Measurements from ENCODE around the gene RPTOR.

RPTOR gene

GRCh38 chr17:80904036-80904753, 359.6 kb downstream of the RPTOR start:
- DNase-seq, result no peak

DNA sequence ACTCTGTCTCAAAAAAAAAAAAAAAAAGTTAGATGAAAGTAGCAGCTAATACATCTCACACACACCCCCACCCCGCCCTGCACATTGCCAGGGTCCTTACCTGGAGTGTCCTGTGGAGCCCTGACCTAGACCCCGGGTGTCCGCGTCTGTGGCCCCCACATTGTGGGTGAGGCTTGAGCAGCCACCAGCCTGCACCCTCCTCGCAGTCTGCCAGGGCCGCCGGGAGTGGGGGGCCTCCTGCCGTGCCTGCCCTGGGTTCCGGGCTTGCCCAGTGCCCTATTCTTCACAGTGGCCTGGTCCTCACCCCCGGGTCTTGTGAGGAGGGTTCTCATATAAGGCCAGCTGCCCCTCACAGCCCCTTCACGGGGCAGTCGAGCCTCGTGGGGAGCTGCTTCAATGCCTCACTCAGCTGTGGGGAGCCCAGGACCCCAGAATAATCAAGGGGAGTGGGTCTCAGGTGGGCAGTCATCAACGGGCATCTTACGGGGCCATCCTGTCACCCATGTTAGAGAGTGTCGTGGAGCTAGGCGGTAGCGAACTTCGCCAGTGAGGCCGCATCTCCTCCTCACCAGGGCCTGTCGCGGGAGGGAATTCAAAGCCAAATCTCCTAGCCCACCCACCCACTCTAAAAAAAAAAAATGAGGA, 361.1 kb downstream of the RPTOR start:
- no peak for DNase-seq

- DNase-seq, result no peak
These were observed 362.0 kb downstream of the RPTOR start for GRCh38 chr17:80906364-80907259.

DNA sequence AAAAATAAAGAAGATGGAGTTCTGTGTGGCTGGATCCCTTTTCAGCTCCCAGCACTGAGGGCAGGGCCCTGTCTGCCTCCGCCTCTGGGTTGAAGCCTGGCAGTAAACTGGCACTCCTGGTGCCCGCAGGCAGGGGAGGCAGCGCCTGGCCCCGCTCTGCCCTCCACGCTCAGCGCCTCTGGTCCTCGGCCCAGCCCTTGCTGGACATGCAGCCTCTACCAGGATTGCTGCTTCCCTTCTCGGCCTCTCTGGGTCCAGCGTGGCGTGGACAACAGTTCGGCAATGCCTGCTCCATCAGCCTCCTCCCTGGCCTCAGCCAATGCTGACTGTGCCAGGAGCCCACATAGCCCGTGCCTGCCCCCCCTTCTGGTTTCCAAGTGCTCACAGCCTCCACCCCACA, 362.6 kb downstream of the RPTOR start:
- no peak for DNase-seq

- no peak for DNase-seq
These were observed 363.6 kb downstream of the RPTOR start for GRCh38 chr17:80908211-80908610.

- DNase-seq, result no peak
These were observed 364.1 kb downstream of the RPTOR start for GRCh38 chr17:80908776-80909175.

- DNase-seq, result no peak
These were observed 365.0 kb downstream of the RPTOR start for GRCh38 chr17:80909635-80910034.

- DNase-seq, result no peak
These were observed 365.4 kb downstream of the RPTOR start for GRCh38 chr17:80910043-80910442.

- no peak for DNase-seq
These were observed 367.8 kb downstream of the RPTOR start for GRCh38 chr17:80912476-80912875.

DNA sequence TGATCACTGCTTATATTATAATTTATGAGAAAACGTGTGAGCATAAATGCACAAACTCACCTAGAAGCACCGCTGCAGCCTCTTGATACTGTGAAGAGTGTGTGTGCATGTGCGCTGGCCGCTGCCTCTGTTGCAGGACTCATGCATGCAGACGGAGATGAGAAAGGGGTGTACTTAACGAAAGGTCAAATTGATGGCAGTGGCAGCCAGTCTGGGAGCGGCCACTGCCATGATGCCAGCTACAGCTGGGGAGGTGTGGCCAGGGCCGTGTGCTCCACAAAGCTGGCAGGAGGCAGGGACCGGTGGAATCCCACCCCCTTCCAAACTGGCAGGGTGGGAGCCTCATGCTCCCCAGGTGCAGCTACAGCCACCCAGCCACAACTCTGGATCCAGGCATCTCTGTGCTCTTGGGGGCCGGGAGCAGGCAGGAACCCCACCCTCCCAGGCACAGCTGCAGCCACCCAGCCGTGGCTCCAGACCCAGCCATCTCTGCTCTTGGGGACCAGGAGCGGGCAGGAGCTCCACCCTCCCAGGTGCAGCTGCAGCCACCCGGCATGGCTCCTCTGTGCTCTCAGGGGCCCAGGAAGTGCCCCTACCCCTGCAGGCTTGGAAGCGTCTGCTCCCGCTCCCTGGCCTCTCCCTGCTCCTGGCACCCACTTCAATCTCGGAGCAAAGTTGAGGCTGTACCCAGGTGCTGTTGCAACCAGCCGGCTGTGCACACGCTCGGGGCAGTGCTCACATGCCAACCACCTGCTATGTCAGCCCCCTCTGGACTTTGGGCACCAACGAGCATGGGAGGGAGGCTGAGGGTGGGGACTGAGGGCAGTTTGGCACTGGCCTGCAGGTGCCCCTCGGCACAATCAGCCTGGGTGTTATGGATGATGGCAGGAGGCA, 369.5 kb downstream of the RPTOR start:
- no peak for DNase-seq

- no peak for DNase-seq
These were observed 371.6 kb downstream of the RPTOR start for GRCh38 chr17:80916246-80916645.

- no peak for DNase-seq
These were observed 373.3 kb downstream of the RPTOR start for GRCh38 chr17:80917716-80918560.

- DNase-seq, result no peak
These were observed 374.1 kb downstream of the RPTOR start for GRCh38 chr17:80918731-80919130.

- DNase-seq, result no peak
These were observed 375.0 kb downstream of the RPTOR start for GRCh38 chr17:80919331-80920311.

- DNase-seq, result no peak
These were observed 375.8 kb downstream of the RPTOR start for GRCh38 chr17:80920441-80920840.

- no peak for DNase-seq
These were observed 376.5 kb downstream of the RPTOR start for GRCh38 chr17:80921159-80921558.

DNA sequence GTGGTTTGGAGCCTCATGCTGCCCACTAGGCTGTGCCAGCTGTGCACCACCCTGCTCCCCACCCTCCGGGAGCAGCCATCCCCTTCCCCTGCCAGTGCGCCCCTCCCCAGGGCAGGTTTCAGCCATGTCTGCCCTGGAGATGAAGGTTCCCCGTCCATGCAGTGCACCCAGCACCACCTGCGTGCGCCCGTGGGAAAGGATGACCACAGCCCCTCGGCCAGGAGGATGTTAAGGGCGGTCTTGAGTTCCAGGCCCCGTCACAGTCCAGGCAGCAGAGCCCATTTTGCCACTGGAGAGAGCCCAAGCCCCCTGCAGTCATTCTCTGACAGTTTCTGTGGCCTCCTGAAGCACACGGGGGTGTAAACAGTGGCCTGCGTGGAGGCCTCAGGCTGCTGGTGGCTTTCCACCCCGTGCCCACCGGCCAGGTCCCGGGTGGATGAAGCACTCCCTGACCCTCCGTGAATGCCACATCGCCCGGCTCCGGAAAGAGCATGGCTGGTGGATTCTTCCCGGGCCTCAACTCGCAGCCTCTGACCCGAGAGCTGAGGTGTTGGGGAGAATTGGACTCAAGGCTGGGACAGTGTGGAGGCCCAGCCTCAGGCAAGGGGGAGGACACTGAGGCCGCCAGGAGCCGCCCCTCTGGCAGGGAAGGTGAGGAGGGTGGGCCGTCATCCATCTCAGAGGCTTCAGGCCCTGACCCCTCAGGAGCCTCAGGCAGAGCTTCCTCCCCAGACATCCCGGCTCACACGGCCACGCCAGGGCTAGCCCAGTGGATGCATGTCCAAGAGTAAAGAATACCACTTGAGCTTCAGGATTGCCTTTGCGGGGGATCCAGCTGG, 377.3 kb downstream of the RPTOR start:
- DNase-seq, result no peak

DNA sequence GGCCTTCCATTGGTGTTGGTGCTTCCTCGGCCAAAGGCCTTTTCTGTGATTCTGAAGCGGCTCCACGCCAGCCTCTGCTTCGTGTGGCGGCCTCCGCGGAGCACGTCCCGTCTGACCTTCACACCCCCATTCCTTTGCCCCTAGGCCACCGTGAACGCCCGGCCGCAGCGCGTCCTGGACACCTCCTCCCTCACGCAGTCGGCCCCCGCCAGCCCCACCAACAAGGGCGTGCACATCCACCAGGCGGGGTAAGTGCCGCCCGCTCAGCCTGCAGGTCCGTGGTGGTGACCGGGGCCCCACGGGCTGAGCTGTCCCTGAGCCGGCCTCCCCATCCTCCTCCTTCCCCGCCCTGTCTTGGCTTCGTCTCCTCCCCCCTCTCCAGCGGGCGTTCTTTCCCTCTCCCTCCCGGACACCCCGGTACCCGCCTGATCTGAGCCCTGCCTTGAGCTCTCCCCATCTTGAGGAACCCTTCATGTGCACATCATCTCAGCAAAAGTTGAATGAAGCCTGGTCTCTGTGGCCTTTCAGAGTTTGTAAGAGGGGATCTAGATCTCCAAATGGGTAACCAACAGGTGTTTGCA, 378.0 kb downstream of the RPTOR start:
- no peak for DNase-seq

All from NCI-H1694 treated with DMSO at 0.1 percent for 48 hours (cell line).